HG03159 (cell line): Measurements from ENCODE around the gene DNAH8.

Experiments used
- ATAC-seq: cut with Tn5 transposase; IDR thresholded peaks from one replicate; pipeline ENCODE4 v1.9.1; 2021; ENCODE audit warnings: mild to moderate bottlenecking, moderate library complexity; ENCODE audit not compliant: unreplicated experiment

Gene DNAH8

GRCh38 chr6:38701551-38701950 is 13.6 kb upstream of the DNAH8 start:
- ATAC-seq, result no peak

DNA sequence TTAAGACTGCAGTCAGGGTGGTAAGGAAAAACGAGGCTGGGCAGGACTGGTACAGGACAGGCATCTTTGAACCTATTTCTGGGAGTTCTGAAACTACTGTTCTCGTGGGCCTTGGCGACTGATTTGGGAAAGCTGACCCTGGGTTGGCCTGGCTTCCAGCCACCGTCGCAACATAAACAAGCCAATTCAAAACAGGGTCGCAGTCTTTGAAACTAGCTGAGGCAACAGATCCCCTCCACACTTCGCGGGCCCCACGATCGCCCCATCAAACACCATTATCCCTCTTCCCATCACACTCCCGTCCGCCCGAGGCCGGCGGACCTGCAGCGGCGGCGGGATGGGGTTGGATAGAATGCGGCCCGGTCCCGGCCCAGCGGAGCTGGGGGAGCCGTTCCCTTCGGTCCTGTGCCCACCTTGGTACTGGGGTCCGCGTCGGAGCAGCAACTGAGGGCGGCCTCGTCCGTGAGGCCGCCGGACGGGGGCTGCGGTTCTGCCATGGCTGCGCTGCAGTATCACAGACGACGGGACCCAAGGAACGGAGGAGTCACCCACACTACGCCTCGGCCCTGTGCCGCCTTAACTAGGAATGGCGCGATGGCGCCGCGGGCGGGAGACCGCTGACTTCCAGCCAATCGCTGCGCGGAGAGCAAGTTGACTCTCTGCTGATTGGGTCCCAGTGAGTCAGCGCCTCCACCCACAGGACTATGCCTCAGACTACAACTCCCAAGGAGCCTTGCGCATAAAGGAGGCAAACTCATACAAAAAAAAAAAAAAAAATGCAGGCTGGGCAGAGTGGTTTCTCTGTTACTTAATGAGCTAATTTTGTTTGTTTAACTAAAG is 12.3 kb upstream of the DNAH8 start, which contains the start of gene GLO1:
TSS of gene GLO1 (minus strand) at position 588 of the 840 bp plus-strand sequence. CDS start at position 497, 91 bp downstream.
- peak; percentile 100 for ATAC-seq

DNA sequence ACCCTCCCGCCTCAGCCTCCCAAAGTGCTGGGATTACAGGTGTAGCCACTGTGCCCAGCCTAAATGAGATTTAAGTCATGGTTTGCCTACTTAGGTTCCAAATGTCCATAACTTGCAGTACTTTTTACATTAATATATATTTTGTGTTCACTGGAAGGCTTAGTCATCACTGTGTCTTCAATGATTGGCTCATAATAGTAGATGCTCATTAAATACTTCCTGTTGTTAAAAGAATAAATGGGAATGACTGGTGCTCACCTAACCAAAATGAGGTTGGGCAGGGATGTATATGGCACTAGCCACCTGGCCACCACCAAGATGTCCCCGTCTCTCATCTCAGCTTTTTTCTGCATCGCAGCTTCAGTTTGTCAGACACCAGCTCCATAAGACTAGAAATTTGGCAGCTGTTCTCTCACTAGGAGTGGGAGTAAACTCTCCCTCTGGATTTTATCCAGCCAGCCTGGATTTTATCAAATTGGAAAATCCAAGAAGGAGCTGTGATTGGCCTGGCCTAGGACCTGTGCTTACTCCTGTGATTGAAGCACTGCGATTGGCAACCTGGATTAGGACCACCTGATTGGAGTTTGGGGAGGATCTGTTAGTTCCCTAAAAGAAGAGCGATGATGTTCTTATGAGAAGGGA is 11.0 kb upstream of the DNAH8 start:
- no peak for ATAC-seq

- no peak for ATAC-seq
Measured at GRCh38 chr6:38705924-38706323, 9.2 kb upstream of the DNAH8 start.

DNA sequence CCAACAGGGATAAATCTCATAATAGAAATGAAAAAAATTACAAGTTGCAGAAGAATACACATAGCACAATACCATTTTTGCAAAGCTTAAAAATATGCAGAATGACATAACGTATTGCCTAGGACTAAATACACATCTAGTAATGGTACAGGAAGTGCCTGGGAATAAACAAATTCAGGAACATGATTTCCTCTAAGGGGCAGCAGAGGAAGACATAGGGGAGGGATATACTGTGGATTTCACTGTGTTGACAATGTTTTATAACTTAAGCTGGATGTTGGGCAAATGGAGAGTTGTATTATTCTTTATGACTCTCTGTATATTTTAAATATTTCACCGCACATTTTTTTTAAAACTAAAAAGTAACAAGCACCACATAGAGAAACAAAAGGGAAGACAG is 6.6 kb upstream of the DNAH8 start:
- ATAC-seq, result no peak

DNA sequence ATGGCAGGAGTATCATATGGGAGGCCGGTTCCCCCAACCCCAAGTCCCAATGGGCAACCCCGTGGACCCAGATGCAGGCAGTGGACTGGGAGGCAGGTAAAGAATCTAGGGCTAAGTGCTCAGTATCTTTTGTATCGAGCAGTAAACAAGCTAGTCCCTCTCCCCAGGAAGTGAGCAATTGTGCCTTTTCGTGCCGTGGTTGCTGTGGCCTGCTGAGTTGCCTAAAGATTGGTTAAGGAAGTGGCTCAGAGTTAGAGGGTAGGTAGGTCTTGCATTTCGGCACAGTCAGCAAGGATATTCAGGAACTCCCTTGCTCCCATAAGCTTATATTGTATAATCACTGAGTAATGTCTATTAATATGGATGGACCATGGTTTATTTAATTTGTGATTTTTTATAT is 1.3 kb upstream of the DNAH8 start:
- ATAC-seq, result no peak

DNA sequence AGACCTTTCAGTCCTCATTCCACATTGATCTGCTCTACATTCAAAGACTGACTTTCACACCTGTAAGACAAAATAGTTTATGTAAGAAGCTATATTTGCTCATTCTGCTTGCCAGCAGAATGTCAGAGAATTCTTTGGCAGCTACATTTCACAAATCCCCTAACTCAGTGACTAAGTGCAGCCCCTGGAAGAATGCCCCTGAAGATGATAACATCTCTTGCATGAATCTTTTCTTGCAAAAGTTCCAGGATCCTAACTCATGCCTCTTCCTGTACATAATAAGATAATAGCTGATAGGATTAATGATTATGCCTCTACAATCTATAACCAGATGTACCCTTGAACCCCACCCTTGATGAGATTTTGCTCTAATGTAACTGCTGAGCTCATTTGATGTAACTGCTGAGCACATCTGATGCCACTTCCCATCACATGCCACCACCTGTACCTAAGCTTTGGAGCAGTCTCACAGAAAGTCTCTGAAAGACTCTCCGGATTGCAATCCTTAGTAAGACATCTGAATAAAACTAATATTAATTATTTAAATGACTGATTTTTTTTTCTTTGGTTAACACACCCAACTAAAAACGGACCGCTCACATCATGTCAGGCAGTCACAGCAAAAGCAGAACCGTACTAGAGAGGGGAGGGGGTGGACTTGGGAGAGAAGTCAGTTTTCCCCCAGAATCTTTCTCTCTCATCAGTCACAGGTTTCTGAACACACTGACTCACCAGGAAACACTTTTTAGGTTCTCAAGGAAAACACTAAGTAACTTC is 684 bp upstream of the DNAH8 start:
- no peak for ATAC-seq

- no peak for ATAC-seq
Measured at GRCh38 chr6:38716825-38717224, 1.7 kb downstream of the DNAH8 start.

GRCh38 chr6:38719358-38719757 is 4.2 kb downstream of the DNAH8 start:
- ATAC-seq, result no peak

DNA sequence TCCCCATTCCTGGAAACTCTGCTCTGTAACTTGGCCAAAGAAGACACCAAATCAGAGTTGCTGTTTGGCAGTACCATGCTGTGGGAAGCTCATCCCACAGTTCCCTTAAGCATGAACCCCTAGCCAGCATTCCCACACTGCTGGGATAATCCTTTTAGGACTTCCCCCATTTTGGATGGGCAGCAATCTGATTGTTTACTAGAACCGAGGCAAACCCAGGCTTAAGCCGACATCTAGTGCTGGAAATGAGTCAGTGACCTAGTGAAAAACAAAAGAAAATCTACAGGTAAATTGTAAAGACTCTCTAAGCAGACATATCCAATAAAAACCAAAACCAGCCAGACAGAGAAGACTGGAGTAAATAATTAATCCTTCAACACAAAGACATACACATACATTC is 5.2 kb downstream of the DNAH8 start:
- no peak for ATAC-seq

GRCh38 chr6:38722038-38722437 is 6.9 kb downstream of the DNAH8 start:
- no peak for ATAC-seq

- no peak for ATAC-seq
Measured at GRCh38 chr6:38722727-38723334, 7.7 kb downstream of the DNAH8 start.

- ATAC-seq, result no peak
Measured at GRCh38 chr6:38723783-38724182, 8.7 kb downstream of the DNAH8 start.

DNA sequence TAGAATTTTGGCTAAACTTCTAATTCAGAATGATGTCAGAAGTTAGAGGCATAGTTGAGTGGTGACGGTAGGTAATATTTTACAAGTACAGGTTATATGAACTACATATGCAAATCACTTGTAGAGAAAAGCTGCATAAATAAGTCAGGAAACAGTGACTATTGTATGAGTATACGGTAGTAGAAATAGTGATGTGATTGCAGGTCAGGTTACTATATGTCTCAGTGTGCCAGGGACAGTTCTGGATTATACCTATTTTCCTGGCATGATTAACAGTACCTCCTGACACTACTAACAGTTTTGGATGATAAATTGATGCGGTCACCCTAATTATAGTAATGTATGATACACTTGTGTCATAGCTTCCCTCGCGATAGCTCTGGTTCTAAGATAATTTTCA is 9.2 kb downstream of the DNAH8 start:
- ATAC-seq, result no peak

- ATAC-seq, result peak; percentile 56
Measured at GRCh38 chr6:38725414-38726183, 10.5 kb downstream of the DNAH8 start.

DNA sequence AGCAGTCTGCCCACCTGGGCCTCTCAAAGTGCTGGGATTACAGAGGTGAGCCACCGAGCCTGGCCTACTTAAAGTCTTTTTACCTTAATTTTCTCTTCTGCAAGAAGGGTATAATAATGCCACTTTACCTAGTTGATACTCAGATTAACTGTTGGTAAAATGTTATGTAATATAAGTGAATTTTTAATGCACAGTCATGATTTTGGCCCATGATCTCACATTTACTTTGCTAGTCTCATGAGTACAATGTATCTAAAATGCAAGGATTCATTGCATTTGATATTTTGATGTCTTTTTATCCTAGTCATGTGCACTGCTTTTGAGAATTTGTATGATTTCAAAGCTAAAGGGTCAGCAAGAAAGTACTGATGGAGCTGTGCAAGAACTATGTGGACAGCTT is 13.1 kb downstream of the DNAH8 start:
- ATAC-seq, result no peak

DNA sequence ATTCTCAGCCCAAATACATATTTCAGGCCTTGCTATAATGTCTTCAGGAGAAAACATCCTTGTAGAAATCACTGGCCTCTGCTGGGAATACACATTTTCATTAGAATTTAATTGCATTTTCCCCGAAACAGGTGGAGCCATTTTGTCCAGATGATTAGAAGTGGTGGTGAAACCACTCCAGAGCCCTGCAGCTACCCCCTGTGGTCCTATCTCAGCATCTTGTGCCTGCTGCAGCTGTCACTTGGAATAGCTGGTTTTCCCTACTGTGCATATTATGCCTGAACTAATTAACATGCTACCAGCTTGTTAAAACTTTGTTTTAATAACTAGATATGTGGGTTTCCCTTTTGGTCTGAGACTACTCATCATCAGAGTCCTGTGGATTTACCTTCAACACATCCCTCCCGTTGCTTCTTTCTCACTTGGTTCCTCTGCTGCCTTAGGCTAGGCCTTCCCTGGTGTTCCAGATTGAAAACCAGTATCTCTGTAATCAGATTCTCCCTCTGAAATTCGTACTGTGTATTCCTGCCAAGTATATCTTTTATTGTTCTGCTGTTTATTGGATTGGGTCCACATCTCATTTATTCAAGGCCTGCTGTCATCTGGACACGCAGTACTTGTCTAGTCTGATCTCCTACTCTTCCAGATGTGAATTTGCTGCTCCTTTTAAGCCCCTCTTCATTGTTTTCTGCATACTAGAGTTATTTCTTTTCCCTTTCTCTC is 15.2 kb downstream of the DNAH8 start:
- ATAC-seq, result no peak

DNA sequence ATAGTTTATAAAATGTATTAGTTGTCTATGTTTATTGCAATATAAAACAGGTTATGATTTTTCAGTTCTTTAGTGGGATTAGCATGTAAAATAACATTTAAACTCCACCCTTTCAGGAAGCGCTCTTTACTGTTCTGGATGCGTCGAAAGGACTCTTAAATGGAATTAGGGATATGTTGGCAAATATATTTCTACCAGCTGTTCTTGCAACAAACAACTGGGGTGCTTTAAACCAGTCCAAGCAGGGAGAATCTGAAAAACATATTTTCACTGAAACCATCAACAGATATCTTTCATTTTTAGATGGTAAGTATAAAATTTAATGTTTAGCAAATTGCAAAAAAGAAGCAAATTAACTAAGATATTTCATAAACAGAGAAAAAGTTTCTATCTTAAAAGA is 21.8 kb downstream of the DNAH8 start:
- no peak for ATAC-seq

- ATAC-seq, result no peak
Measured at GRCh38 chr6:38738261-38738660, 23.1 kb downstream of the DNAH8 start.

- no peak for ATAC-seq
Measured at GRCh38 chr6:38739532-38739931, 24.4 kb downstream of the DNAH8 start.
